Ishikawa (cell line): Measurements from ENCODE around the gene NXT1.

Experiments used
- CEBPB ChIP-seq: IDR thresholded peaks from 2 replicates; pipeline ENCODE4 v1.6.1; 2012
- CREB1 ChIP-seq: IDR thresholded peaks from 2 replicates; pipeline ENCODE4 v1.6.1; 2012; ENCODE audit warnings: low read depth
- EGR1 ChIP-seq: IDR thresholded peaks from 2 replicates; pipeline ENCODE4 v1.6.1; 2012
- EP300 ChIP-seq: IDR thresholded peaks from 2 replicates; pipeline ENCODE4 v1.6.1; 2012; ENCODE audit warnings: borderline replicate concordance
- FOXM1 ChIP-seq: IDR thresholded peaks from 2 replicates; pipeline ENCODE4 v1.6.1; 2012; ENCODE audit warnings: low read depth, borderline replicate concordance
- MAX ChIP-seq: IDR thresholded peaks from 2 replicates; pipeline ENCODE4 v1.6.1; 2012
- NFIC ChIP-seq: IDR thresholded peaks from 2 replicates; pipeline ENCODE4 v1.6.1; 2012
- RAD21 ChIP-seq: IDR thresholded peaks from 2 replicates; pipeline ENCODE4 v1.6.1; 2012; ENCODE audit warnings: low read depth
- TAF1 ChIP-seq: IDR thresholded peaks from 2 replicates; pipeline ENCODE4 v1.6.1; 2012; ENCODE audit warnings: low read depth, mild to moderate bottlenecking
- TCF12 ChIP-seq: IDR thresholded peaks from 2 replicates; pipeline ENCODE4 v1.6.1; 2012; ENCODE audit warnings: low read depth
- TEAD4 ChIP-seq: IDR thresholded peaks from 2 replicates; pipeline ENCODE4 v1.6.1; 2012
- YY1 ChIP-seq: IDR thresholded peaks from 2 replicates; pipeline ENCODE4 v1.6.1; 2012; ENCODE audit warnings: low read depth
- ZBTB7A ChIP-seq: IDR thresholded peaks from 2 replicates; pipeline ENCODE4 v1.6.1; 2012; ENCODE audit warnings: low read depth
- TF ChIP-seq, protein P1 (sequence below): IDR thresholded peaks from 2 replicates; pipeline ENCODE4 v1.6.1; 2012; ENCODE audit warnings: low read depth, mild to moderate bottlenecking
- TF ChIP-seq, protein P2 (sequence below): IDR thresholded peaks from 2 replicates; pipeline ENCODE4 v1.6.1; 2012

NXT1 gene

DNA sequence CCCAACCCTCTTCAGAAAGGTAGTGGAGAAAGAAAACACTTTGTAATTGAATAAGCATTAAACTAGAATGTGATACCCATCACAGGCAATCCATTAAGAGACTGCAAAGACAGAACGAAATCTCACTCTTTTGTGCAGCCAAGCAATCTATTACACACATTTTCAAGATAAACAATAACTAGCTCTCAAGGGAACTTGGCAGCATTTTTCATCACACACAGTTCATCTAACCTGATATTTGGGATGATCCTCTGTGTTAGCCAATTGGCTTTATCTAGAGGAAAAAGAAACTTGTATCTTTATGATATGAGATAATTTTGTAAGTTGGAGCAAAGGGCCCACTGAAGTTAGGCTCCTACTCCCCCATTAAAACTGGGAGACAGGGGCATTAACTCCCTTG is 9.9 kb downstream of the NXT1 start:
- TF ChIP-seq CREB1 (no peak), TEAD4 (no peak), MAX (no peak), RAD21 (no peak), EP300 (no peak), FOXM1 (no peak), TAF1 (no peak), EGR1 (no peak), TCF12 (no peak), NFIC (no peak), ZBTB7A (no peak), YY1 (no peak), CEBPB (no peak)
- TF ChIP-seq, protein P1, sequence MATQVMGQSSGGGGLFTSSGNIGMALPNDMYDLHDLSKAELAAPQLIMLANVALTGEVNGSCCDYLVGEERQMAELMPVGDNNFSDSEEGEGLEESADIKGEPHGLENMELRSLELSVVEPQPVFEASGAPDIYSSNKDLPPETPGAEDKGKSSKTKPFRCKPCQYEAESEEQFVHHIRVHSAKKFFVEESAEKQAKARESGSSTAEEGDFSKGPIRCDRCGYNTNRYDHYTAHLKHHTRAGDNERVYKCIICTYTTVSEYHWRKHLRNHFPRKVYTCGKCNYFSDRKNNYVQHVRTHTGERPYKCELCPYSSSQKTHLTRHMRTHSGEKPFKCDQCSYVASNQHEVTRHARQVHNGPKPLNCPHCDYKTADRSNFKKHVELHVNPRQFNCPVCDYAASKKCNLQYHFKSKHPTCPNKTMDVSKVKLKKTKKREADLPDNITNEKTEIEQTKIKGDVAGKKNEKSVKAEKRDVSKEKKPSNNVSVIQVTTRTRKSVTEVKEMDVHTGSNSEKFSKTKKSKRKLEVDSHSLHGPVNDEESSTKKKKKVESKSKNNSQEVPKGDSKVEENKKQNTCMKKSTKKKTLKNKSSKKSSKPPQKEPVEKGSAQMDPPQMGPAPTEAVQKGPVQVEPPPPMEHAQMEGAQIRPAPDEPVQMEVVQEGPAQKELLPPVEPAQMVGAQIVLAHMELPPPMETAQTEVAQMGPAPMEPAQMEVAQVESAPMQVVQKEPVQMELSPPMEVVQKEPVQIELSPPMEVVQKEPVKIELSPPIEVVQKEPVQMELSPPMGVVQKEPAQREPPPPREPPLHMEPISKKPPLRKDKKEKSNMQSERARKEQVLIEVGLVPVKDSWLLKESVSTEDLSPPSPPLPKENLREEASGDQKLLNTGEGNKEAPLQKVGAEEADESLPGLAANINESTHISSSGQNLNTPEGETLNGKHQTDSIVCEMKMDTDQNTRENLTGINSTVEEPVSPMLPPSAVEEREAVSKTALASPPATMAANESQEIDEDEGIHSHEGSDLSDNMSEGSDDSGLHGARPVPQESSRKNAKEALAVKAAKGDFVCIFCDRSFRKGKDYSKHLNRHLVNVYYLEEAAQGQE = no peak
- TF ChIP-seq, protein P2, sequence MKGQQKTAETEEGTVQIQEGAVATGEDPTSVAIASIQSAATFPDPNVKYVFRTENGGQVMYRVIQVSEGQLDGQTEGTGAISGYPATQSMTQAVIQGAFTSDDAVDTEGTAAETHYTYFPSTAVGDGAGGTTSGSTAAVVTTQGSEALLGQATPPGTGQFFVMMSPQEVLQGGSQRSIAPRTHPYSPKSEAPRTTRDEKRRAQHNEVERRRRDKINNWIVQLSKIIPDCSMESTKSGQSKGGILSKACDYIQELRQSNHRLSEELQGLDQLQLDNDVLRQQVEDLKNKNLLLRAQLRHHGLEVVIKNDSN = no peak

GRCh38 chr20:23361119-23361475 is 10.5 kb downstream of the NXT1 start:
- no peak for TF ChIP-seq ZBTB7A
- TF ChIP-seq TEAD4 = no peak
- TF ChIP-seq EGR1 = no peak
- TF ChIP-seq CREB1 = no peak
- TF ChIP-seq FOXM1 = no peak
- no peak for TF ChIP-seq YY1
- no peak for TF ChIP-seq MAX
- no peak for TF ChIP-seq CEBPB
- TF ChIP-seq, protein P2 = no peak
- TF ChIP-seq TAF1 = no peak
- no peak for TF ChIP-seq RAD21
- TF ChIP-seq, protein P1 = no peak
- no peak for TF ChIP-seq NFIC
- TF ChIP-seq TCF12 = no peak
- no peak for TF ChIP-seq EP300

GRCh38 chr20:23361476-23362391 is 11.1 kb downstream of the NXT1 start, which contains the start of gene GZF1:
GZF1 (plus strand) TSS chr20:23362182; CDS start chr20:23364384, 2,202 bp downstream.
- peak; percentile 85 for TF ChIP-seq TAF1
- peak; percentile 33; the same call in 1 of the 2 replicates for TF ChIP-seq TCF12
- peak; percentile 54 for TF ChIP-seq YY1
- TF ChIP-seq, protein P1 = no peak
- TF ChIP-seq MAX = peak; percentile 91
- TF ChIP-seq NFIC = peak; percentile 26; the same call in 1 of the 2 replicates
- TF ChIP-seq EGR1 = no peak
- no peak for TF ChIP-seq FOXM1
- no peak for TF ChIP-seq RAD21
- TF ChIP-seq EP300 = no peak; the same call in 1 of the 2 replicates
- 0 out of 2 replicates have a peak, but pooled peaks have one; percentile 44 for TF ChIP-seq ZBTB7A
- TF ChIP-seq TEAD4 = peak; percentile 17
- peak; percentile 97 for TF ChIP-seq CEBPB
- TF ChIP-seq, protein P2 = peak; percentile 99
- TF ChIP-seq CREB1 = peak; percentile 91
